ENCODE data around the gene TEX9.
"Not testable (repeated sequence)": the region's sequence is repeated elsewhere in the genome, so short reads cannot be mapped to it uniquely, and the experiment has no call there.

DNA sequence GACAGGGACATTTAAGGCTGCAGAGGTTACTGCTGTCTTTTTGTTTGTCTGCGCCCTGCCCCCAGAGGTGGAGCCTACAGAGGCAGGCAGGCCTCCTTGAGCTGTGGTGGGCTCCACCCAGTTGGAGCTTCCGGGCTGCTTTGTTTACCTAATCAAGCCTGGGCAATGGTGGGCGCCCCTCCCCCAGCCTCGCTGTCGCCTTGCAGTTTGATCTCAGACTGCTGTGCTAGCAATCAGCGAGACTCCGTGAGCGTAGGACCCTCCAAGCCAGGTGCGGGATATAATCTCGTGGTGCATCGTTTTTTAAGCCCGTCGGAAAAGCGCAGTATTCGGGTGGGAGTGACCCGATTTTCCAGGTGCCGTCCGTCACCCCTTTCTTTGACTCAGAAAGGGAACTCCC is 48.7 kb upstream of the TEX9 start:
- TF ChIP-seq CTCF, POLR2A (IDR thresholded peaks at IDR 0.05): not testable (repeated sequence)

Data from esophagus squamous epithelium (tissue), 4 donors.